OCI-LY1 (cell line): Measurements from ENCODE around the gene TRIM34.

ENCODE experiments used
- H2AFZ ChIP-seq: fragments of 200-600 bp; sonication (generic), shearing (Covaris generic); 2 replicates; pipeline ENCODE4 v1.6.0; 2014; ENCODE audit warnings: antibody characterized with exemption, mild to moderate bottlenecking, low read length
- H3F3A ChIP-seq: fragments of 200-600 bp; sonication (generic), shearing (Covaris generic); 2 replicates; pipeline ENCODE4 v1.6.0; 2014; ENCODE audit warnings: mild to moderate bottlenecking, antibody characterized with exemption, low read length, moderate library complexity; ENCODE audit not compliant: insufficient read depth
- H3K27ac ChIP-seq: fragments of 200-600 bp; sonication (generic); 2 replicates; pipeline ENCODE4 v1.5.1; 2014; ENCODE audit warnings: low read length, mixed run types, mild to moderate bottlenecking, low read depth; ENCODE audit not compliant: poor library complexity, severe bottlenecking
- H3K27me3 ChIP-seq: fragments of 200-600 bp; sonication (generic); 2 replicates; pipeline ENCODE4 v1.6.0; 2014; ENCODE audit warnings: antibody characterized with exemption, mild to moderate bottlenecking, low read length, moderate library complexity; ENCODE audit not compliant: insufficient read depth
- H3K36me3 ChIP-seq: fragments of 200-600 bp; sonication (generic); 2 replicates; pipeline ENCODE4 v1.6.1; 2014; ENCODE audit warnings: mild to moderate bottlenecking, antibody characterized with exemption, low read length, moderate library complexity, mixed read lengths; ENCODE audit not compliant: insufficient read depth
- H3K4me1 ChIP-seq: fragments of 200-600 bp; sonication (generic); 2 replicates; pipeline ENCODE4 v1.5.1; 2014; ENCODE audit warnings: mild to moderate bottlenecking, low read length, moderate library complexity; ENCODE audit not compliant: insufficient read depth, severe bottlenecking
- H3K4me2 ChIP-seq: fragments of 200-600 bp; sonication (generic), shearing (Covaris generic); 2 replicates; pipeline ENCODE4 v1.6.1; 2014; ENCODE audit warnings: low read length
- H3K4me3 ChIP-seq: fragments of 200-600 bp; sonication (generic); 2 replicates; pipeline ENCODE4 v1.5.1; 2014; ENCODE audit warnings: low read length, low read depth, mild to moderate bottlenecking, mixed read lengths; ENCODE audit not compliant: poor library complexity, severe bottlenecking
- H3K79me2 ChIP-seq: fragments of 200-600 bp; shearing (Covaris generic); 2 replicates; pipeline ENCODE4 v1.6.1; 2016; ENCODE audit warnings: mixed run types, low read length, mixed read lengths; ENCODE audit not compliant: insufficient read depth
- H3K9ac ChIP-seq: fragments of 200-600 bp; sonication (generic), shearing (Covaris generic); 2 replicates; pipeline ENCODE4 v1.6.1; 2014; ENCODE audit warnings: mild to moderate bottlenecking, low read length, mixed read lengths
- H3K9me2 ChIP-seq: fragments of 200-600 bp; sonication (generic), shearing (Covaris generic); 2 replicates; pipeline ENCODE4 v1.6.1; 2014; ENCODE audit warnings: low read depth, mild to moderate bottlenecking, low read length, mixed read lengths
- H3K9me3 ChIP-seq: fragments of 200-600 bp; shearing (Covaris generic); 2 replicates; pipeline ENCODE4 v1.6.1; 2014; ENCODE audit warnings: low read length, mixed read lengths
- H4K20me1 ChIP-seq: fragments of 200-600 bp; sonication (generic), shearing (Covaris generic); 2 replicates; pipeline ENCODE4 v1.6.0; 2016; ENCODE audit warnings: mild to moderate bottlenecking, low read length; ENCODE audit not compliant: insufficient read depth
- CTCF ChIP-seq: fragments of 200-600 bp; sonication (generic), shearing (Covaris generic); IDR thresholded peaks from 2 replicates; pipeline ENCODE4 v1.5.1; 2017; ENCODE audit warnings: mild to moderate bottlenecking, antibody characterized with exemption, low read length, moderate library complexity, mixed read lengths
- EZH2 ChIP-seq: fragments of 200-600 bp; sonication (generic), shearing (Covaris generic); IDR thresholded peaks from 2 replicates; pipeline ENCODE4 v1.8.0; 2017; ENCODE audit warnings: borderline replicate concordance, mixed run types, mild to moderate bottlenecking, antibody characterized with exemption, low read length, moderate library complexity, mixed read lengths

TRIM34 gene

DNA sequence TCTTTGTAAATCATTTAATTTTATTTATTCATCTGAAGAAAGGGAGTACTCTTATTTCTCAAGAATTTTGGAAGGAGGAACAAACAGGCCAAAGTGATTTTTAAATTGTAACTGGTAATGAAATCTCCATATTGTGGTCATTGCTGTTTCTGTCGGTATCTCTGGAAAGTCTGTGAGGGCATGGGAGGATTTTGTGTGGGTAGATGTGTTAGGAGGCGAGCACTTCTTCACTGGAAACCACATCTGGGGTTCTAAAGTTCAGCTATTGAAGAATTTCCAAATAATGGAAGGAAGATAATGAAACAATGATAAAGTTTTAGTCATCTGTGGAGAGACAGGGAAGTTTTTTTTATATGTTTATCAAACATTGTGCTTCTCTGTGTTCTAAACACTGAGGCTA, 6.6 kb downstream of the TRIM34 start:
- TF ChIP-seq CTCF (no peak), EZH2 (no peak)
- H3K4me1 ChIP-seq = peaks cover 16% of the 10 kb centered on the region
- H3K9me3 ChIP-seq = no peaks in the 10 kb centered on the region
- no peaks in the 10 kb centered on the region for H4K20me1 ChIP-seq
- H2AFZ ChIP-seq = no peak overlapping the region
- no peaks in the 10 kb centered on the region for H3K27me3 ChIP-seq
- no peaks in the 10 kb centered on the region for H3K9me2 ChIP-seq
- peak overlapping the region; percentile 78 for H3K27ac ChIP-seq
- H3K36me3 ChIP-seq = peaks cover 27% of the 10 kb centered on the region
- H3K79me2 ChIP-seq = no peaks in the 10 kb centered on the region
- no peaks in the 10 kb centered on the region for H3F3A ChIP-seq
- H3K4me2 ChIP-seq = peak overlapping the region; percentile 56; the same call in 1 of the 2 replicates
- peak overlapping the region; percentile 31; the same call in 1 of the 2 replicates for H3K9ac ChIP-seq
- no peak overlapping the region for H3K4me3 ChIP-seq

DNA sequence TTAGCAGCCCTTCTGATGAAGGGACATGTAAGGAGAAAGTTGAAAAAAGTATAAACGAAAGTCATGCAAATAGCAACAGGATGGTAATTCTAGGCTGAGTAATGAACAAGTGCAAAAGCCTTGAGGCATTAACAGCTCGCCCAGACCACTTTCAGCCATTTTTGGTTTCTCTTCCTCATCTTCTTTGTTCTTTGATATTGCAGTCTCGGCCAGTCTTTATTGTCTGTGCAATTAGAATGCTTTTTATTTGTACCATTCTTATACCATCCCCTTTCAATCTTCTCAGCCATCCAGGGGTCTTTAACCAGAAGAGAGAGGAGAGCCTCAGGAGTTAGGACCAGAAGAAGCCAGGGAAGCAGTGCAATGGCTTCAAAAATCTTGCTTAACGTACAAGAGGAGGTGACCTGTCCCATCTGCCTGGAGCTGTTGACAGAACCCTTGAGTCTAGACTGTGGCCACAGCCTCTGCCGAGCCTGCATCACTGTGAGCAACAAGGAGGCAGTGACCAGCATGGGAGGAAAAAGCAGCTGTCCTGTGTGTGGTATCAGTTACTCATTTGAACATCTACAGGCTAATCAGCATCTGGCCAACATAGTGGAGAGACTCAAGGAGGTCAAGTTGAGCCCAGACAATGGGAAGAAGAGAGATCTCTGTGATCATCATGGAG, 7.3 kb downstream of the TRIM34 start:
- H3K4me2 ChIP-seq = peak overlapping the region; percentile 56
- no peaks in the 10 kb centered on the region for H4K20me1 ChIP-seq
- H2AFZ ChIP-seq = peak overlapping the region; percentile 75; the same call in 1 of the 2 replicates
- H3F3A ChIP-seq = no peaks in the 10 kb centered on the region
- peaks cover 30% of the 10 kb centered on the region for H3K36me3 ChIP-seq
- H3K9ac ChIP-seq = peak overlapping the region; percentile 31; the same call in 1 of the 2 replicates
- no peaks in the 10 kb centered on the region for H3K9me2 ChIP-seq
- no peaks in the 10 kb centered on the region for H3K79me2 ChIP-seq
- no peaks in the 10 kb centered on the region for H3K27me3 ChIP-seq
- H3K9me3 ChIP-seq = no peaks in the 10 kb centered on the region
- H3K4me3 ChIP-seq = peak overlapping the region; percentile 7
- peaks cover 16% of the 10 kb centered on the region for H3K4me1 ChIP-seq
- peak overlapping the region; percentile 78 for H3K27ac ChIP-seq
- no peak for TF ChIP-seq EZH2
- TF ChIP-seq CTCF = no peak

DNA sequence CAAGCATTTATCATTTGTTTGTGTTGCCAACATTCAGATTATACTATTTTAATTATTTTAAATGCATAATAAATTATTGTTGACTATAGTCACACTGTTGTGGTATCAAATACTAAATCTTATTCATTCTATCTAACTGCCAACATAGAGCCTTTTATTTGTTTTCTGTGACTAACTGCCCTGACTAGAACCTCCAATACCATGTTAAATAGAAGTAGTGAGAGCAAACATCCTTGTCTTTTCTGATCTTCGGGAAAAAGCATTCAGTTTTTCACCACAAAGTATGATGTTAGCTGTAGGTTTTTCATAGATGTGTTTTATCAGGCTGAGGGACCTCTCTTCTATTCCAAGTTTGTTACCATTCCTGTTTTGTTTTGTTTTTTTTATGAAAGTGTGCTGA, 15.2 kb downstream of the TRIM34 start:
- H3K4me1 ChIP-seq = no peaks in the 10 kb centered on the region
- no peaks in the 10 kb centered on the region for H3K79me2 ChIP-seq
- no peak overlapping the region for H3K4me2 ChIP-seq

More for the DNA sequence above, 15.2 kb downstream of the TRIM34 start:
- H3K9me3 ChIP-seq = no peaks in the 10 kb centered on the region
- TF ChIP-seq EZH2 (no peak), CTCF (no peak)
- no peak overlapping the region for H3K4me3 ChIP-seq
- no peaks in the 10 kb centered on the region for H3K9me2 ChIP-seq
- H3K9ac ChIP-seq = no peak overlapping the region
- H3K27me3 ChIP-seq = no peaks in the 10 kb centered on the region
- no peaks in the 10 kb centered on the region for H3F3A ChIP-seq
- no peak overlapping the region for H2AFZ ChIP-seq
- peaks cover 32% of the 10 kb centered on the region for H3K36me3 ChIP-seq
- no peak overlapping the region for H3K27ac ChIP-seq
- no peaks in the 10 kb centered on the region for H4K20me1 ChIP-seq
